Measurements from ENCODE around the gene FGF1.

FGF1 gene

DNA sequence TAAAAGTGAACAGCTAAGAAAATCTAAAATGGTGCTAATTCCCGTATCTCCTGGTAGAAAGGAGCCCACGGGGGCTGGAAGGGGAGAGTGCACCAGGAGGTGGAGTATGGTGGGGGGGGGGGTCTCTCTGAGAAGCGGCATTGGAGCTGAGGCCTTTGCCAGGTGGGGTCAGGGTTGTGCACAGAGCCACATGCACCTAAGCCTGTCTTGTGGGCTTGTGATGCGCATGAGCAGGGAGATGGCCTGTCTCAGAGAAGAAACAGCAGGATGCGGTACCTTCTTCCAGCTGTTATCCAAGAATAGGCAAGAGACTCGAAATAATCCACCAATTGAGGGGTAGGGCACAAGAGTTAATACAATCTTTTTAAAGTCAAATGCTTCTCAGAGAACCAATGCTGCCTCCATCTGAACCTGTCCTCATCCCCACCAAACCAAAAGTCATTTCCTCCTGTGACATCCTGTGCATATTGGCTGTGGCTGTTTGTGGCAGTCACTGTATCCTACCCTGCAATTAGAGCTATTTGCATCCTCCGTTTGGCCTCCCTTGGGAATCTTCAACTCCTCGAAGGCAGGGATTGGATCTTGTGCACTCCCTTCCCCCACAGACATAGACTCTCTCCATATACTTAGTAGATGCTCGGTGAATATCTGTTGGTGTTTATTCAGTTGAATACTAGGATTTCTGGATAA is 45.4 kb downstream of the FGF1 start:
- no peak for DNase-seq

DNA sequence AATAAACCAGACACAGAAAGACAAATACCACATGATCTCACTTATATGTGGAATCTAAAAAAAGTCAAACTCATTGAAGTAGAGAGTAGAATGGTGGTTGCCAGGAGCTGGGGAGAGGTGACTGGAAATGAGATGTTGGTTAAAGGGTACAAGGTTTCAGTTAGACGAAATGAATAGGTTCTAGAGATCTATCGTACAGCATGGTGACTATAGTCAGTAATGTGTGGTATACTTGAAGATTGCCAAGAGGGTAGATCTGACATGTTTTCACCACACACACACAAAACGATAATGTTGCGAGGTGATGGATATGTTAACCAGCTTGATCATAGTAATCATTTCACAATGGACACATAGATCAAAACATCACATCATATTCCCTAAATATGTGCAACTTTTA is 46.4 kb downstream of the FGF1 start:
- DNase-seq, result no peak

DNA sequence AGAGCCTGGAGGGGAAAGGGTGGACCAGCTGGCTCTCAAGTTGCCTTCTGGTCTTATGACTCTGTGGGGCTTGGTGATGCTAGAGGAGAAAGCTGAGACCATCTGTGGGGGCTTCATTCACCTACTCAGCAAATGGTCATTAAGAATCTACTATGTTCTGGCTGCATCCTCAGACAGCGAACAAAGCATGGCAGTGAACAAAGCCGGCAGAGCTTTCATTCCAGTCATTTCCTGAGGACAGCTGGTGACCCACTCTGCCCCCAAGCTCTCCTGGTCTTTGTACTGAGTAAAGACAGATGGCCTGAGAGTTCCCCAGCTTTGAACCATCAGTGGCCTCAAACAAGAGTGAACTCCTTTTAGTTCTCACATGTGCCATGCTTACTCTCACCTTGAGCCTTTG is 48.0 kb downstream of the FGF1 start:
- no peak for DNase-seq

DNA sequence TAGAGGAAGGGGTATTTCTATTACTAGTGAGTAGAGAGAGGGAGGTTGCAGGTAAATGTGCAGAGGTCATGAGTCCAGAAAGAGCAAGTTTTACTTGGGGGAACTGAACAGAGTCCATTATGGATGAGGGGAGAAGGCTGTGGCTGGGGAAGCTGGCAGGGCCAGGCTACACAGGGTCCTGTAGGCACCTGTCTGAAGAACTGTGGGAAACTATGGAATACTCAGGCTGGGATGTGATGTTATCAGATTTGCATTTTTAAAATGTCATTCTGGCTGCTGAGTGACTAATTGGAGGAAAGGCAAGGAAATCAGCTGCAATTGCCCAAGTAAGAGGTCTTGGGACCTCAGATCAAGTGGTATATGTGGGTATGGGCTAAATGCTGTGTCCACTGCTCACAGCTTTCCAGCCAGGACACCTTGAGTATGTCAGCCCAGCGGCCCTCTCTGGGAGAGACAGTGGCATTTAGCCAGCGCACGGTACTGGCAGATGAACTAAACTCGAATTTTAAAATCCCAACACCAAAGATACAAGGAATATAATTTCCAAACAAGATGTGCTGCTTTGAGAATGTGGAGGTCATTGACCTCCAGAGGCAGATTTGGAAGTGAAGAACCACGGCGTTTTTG is 49.1 kb downstream of the FGF1 start:
- no peak for DNase-seq

DNA sequence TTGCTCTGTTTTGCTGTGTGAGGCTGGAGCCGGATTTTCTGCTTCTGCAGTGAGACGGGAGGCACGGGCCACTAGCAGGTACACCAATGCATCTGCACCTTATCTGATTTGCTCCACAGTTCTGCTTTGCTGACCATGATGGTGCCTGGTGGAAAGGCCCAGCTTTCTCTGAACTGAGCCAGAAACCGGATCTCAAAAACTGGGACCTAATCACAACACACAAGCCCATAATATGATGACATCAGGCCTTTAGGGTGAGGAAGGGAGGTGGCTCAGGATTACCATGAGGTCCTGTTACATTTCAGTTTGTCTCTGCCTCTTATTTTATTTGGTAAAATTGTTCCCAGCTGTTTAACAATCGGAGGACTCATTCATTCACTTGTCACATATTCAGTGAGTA is 49.8 kb downstream of the FGF1 start:
- DNase-seq, result no peak

DNA sequence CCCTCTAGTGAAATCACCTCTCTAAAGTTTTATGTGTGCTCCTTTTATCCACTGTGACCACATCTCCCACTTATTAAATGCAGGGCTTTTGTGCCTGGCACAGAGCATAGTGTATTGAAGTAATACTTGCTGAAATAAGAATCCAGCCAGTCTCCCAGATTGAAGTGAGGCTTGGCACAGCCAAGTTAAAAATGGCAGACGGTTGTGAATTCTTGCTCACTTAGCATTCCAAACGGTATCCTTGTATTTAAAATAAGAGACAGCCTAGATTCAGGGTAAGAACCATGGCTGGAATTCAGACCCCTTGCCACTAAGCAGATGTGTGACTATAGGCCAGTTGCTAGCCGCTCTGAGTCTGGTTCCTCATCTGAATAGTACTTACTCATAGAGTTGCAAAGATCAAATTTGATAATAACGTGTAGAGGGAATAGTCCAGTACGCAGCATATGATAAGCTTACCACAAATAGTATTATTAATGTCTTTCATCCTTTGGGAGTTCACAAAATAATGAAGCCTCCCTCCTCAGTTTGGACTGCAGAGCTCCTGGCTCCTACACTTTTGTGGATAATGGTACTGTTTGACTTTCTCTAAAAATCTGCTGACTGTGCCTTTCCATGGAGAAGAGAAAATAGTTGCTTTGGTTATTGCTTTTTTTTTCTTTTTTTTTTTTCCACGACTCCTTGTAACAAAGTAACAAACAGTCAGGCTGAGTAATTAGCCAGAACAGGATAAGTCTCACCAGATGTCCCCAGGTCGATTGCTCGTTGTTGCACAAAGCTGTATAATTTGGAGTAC is 51.5 kb downstream of the FGF1 start:
- DNase-seq, result no peak

DNA sequence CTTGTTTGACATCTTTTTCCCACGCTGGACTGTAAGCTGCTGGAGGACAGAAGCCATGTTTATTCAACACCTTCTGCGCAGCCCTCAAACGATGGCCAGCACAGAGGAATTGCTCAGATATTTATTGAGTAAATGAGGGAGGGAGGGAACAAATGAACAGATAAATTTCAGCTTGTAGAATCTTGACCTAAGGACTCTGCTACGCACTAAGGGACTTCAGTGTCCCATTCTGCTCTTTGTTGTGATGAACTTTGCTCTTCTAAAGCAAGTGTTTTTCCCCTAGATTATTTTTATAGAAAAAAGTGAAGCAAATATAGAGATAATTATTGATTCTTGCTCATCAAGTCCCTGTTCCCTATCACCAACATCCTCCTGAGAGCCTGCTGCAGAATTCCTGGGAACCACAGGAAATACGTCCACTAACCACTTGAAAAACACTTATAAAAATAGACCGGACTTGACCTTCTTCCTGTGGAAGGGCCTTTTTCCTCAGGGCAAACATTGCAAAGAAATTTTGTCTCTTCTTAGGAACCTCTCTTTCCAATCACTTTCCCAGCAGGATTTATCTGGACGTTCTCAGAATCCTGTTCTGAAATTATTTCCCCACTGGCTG is 54.9 kb downstream of the FGF1 start:
- DNase-seq, result no peak

DNA sequence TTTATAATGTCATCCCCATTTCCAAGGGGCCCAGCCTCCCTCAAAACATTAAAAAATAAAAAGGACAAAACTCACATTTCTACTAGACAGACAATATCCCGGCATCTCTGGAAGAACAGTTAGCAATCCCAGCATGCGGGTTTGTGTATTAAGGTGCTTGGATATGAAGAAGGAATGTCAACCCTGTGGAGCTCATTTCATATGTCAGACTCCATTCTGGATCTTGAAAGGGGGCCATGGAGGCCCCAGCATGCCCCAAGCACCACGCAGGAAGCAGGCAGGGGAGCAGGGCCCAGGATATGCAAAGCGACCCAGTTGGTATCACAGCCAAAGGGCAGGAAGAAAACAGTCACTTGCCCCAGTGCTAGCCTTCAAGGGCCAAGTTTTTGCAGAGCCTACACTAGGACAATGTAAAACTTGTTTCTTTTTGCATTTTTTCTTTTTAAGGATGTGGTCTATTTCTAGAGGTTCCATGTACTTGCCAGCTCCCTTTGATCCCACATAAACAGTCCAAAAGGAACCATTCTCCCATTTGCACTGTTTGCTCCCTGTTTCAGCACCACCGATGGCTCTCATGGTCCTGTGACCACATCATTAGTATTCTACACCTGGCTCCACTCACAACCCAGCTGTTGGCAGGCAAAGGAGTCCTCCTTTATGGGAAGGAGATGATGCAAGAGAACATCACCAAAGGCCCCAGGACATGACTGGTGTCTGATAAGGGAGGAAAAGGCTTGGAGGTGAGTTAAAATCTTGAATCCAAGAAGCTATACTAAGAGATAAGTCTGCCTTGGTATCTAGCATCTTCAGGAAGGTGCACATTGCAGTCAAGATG is 58.3 kb downstream of the FGF1 start:
- no peak for DNase-seq

DNA sequence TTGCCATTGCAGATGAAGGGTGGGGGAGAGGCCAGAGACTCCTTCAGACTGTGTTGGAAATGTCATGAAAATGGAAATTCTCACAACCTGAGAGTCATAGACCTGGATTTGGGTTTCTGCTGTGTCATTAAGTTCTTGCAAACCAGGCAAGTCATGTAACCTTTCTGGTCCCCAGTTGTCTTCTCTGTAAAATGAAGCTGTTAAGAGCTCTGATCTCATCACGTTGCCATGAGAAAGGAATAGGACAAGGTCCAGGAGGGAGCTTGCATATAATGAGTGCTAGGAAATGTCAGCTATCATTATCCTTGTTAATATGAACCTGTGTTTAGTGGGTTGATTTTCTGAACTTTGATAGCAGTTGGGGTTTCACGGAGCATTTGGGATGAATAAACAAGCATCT is 59.1 kb downstream of the FGF1 start:
- DNase-seq, result no peak

DNA sequence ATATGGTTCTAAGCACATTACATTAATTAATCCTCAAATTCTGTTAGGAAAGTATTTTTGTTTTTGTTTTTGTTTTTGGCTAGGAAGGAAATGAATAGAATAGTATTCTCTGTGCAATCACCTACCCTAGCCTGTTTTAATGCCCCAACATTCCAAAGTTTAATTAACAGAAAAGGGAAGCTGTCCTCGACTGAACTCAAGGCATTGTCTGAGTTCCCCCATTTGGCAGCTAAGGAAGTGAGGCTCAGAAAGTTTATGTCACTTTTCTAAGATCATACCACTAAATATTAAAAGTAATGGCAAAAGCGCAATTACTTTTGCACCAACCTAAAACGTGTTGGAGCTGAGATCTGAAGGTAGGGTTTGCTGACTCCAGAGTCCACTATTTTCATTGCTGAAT is 59.8 kb downstream of the FGF1 start:
- DNase-seq, result no peak

DNA sequence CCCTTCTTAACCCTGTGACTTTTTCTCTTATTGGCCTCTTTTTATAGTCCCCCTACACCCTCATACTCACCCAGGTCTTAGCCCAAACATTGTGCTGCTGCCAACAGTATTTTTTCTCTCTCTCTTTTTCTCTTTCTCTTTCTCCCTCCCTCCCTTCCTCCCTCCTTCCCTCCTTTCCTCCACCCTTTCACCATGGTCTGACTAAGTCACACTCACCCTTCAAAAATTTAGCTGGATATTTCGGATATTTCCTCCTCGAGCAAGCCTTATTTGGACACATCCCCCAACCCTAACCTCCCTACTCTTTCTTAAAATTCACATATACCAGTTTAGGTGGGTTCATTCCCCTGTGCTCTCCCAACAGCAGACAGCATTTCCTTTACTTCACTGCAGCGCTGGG is 64.7 kb downstream of the FGF1 start:
- no peak for DNase-seq

DNA sequence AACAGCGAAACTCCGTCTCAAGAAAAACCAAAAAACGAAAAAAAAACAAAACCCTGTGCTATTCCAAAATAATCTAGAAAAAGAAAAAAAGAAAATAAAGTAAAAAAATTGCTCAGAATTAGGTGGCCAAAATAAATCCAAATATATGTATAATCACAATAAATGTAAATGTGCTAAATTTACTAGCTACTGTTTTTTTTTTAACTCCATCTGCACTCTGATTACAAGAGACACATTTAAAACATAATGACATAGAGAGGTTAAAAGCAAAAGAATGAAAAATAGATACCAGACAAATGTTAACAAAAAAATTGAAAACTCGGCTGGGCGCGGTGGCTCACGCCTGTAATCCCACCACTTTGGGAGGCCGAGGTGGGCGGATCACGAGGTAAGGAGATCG is 66.1 kb downstream of the FGF1 start:
- no peak for DNase-seq

DNA sequence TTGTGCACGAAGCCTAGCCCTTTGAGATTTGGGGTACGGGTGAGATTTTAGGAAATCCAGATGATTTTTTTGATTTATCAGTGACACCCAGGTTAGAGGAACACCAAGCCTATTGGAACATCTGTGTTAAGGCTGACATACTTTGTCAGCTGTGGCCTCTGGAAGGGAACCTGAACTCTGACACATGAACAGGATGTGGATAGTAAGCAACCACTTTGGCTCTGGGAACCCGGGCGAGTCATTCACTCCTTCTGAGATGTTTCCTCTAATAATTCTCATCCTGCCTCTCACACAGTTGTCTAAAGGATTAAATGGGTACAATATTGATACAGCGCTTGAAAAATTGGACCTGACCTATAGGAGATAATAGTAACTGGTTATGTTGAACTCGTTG is 67.8 kb downstream of the FGF1 start:
- no peak for DNase-seq

DNA sequence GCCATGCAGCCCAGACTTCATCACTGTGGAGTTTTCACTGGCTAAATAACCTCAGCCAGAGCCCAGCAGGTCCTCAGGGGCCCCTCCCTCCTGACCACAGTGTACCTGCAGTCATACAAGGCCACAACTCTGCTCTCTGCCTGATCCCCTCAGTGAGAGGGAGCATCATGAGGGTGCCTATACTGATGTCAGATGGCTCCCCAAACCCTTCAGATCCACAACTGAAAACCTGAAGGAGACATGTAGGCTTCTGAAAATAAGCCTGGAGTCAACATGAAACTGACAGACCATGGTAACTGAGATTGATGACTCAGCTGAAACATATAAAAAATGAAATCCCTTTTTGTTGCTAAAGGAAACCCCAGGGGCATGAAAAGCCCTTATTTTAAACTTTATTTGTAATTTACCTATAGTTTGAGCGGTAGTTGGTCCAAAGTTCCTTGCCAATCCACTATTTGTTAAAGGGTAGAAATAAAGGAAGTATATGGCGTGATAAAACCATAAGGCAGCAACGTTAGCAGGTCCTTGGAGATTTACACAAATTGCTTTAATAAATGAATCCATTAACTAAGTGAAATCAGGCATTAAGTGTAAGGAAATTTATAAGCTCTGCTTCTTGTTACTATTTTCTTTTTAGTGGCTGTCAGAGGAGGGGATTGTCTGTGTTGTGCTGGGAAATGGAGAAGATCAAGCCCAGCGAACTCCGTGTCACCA is 68.3 kb downstream of the FGF1 start:
- DNase-seq, result no peak

DNA sequence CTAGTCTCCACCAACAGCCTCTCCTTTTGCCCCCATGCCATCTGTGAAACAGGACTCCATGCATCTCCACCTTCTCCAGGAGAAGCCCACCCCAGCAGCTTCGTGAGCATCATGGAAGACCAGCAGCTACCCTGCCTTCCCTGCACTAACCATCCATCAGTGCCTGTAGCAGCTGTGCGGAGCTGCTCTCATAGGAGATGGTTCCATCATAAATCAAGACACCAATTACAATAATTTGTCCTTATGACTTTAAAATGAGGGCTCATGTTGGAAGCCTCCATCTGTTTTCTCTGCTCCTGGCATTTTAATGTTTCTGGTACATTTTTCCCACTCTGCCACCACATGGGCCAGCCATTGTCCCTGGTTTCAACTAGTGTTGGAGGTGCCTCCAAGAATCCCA is 69.9 kb downstream of the FGF1 start:
- DNase-seq, result no peak

DNA sequence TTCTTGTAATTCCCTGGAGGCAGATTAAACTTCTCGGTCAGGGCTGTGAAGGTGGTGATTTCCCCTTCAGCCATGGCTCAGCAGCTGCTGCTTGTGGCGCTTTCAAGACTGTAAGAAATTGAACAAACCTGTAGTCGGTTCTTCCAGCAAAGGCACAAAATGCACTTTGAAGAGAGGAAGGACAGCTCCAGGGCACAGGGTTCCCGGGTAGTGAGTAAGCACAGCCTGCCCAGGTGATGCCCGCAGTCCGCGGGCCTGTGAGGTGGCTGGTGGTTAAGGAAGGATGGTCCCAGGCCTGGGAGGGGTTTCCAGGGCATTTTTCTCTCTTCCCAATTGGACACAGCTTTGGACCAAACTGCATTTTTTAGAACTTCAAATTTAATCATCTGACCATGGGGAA is 71.8 kb downstream of the FGF1 start:
- no peak for DNase-seq

DNA sequence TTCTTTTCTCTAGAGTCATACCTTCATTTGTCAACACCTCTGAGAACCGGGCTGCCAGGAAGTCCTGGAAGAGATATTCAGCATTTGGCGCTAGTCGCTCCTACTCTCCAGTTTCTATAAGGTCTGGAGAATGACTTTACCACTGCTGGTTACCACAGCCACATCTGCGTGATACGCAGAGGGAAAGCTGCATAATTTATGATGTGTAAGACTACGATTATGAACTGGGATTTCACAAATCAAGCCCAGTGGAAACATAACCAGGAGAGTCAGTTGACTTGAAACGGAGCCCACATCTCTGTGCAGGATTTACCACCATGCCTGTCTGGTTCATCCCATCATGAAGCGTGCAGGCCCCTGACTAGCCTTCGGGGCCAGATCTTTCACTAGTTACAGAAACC is 72.6 kb downstream of the FGF1 start:
- no peak for DNase-seq

DNA sequence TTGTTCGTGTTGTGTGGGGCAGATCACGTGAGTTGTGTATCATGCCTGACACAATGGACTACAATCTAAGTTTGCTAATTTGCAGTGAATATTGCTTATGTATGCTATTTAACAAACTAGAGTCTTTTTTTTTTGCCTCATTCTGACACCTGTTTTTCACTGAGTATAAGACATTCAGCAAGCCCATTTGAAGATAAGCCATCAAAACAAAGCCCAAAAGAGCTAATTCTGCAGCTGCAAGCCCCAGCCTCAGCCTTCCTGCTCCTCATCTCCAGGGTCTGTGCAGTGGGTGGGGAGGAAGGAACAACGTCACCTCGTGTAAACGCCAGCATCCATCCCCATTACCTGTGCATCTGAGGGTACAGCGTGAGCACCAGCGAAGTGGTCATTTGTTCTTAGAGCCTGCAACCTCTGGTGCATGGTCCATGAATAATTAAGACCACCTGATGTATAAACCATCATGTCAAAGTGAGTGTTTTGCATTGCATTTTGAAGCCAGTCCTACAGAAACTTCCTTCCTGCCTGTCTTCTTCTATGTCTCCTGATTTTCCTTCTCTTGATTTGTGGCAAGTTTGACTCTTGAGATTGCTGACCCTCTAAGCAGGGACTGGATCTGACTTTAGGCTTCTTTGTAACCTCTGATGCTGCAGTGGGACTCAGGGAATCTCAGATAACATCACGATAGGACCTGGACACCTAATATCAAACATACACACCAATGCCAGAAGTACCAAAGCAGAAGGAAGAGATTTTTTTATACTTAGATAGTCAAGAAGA is 73.2 kb downstream of the FGF1 start:
- no peak for DNase-seq

DNA sequence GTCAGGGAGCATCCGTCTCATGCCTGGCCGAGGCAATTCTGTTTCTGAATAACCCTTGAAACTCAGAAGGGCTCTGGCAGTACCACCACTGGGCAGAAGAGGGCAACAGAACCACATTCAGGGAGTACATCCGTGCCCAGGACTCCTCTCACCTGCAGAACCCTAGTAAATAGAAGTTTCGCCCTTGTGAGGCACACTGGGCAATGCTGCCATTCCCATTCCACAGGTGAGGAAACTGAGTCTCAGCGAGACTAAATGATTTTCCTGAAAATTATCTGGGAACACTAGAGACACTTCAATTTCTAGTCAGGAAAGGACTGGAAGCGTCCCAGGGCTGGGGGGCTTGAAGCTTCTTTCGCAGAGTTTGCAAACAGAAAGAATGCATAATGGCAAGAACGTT is 74.7 kb downstream of the FGF1 start:
- DNase-seq, result peak; percentile 9 to 52 (median 32)

DNA sequence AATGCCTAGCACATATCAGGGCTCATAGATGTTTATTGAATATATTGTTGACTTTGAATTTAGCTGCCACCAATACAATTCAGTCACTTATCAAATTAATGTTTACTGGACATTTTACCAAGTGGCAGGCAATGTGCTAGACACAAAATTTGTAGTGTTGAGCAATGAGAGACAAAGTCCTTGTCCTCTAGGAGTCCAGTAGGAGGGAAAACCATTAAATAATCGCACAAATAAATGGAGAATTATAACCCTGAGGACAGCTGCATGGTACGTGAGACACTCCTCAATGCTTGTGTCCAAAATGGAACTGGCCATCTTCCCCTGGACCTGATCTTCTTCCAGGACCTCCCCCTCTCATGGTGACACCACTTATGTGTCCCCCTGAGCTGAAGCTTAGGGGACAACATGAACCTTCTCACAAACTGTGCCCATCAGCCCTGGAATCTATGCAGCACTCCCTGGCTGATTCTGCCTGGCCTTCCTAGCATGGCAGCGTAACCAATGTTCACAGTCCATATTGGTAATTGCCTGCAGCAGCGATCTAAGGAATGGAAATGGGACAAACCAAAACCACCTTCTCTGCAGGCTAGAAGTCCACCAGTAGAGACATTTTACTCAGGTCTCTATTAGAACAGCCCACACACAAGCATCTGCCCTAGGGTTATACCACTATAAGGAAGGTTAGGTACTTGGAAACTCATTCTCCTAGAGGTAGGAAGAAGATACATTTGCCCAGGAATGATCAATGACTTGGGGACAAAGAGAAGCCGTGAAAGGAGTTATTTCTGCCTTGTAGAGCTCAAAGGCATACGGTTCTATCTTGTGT is 75.5 kb downstream of the FGF1 start:
- no peak for DNase-seq

DNA sequence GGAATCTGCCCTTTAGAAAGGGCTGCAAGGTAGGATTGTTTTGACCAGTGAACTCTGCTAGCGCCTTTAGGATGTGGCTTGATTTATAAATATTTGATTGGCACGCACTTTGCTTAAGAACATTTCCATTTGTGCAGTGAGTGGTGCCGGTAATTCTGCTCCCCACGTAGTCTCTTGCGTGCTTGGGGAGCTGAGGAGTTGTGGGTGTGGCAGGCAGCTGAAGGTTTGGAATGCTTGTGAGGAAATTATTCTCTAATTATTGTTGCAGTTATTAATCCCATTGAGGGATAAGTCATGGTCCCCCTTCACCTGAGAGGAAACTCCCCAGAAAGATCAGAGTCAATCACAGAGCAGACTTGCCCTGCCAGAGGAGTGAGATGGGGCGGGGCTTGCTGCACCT is 76.7 kb downstream of the FGF1 start:
- no peak for DNase-seq
